Activated naive CD8-positive, alpha-beta T cell treated with anti-CD3 and anti-CD28 coated beads, Interleukin-2, amount 10 ng/mL, durations not matched to agents 7 days and 5 days (primary cell): ENCODE measurements around the gene PRKCZ. TPM values are rescaled to one million over a fixed set of nuclear protein-coding genes. Genes with fewer than 3 reads are reported as not detected.

ENCODE experiments used
- ATAC-seq: fragments of 150-1000 bp; cut with Tn5 transposase; one replicate; pipeline ENCODE4 v1.10.0; 2021; ENCODE audit warnings: low read depth, moderate library complexity
- POLR2A ChIA-PET: fragments of 350-600 bp; sonication (Branson Sonifier 250); formaldehyde crosslinking; loops from one replicate; lab custom pipeline; 2021; ENCODE audit warnings: antibody characterized with exemption; lab: Charles Lee
- DNase-seq: peaks from one replicate; pipeline ENCODE4 v3.0.0; 2021
- H3K27ac Mint-ChIP-seq: one replicate; pipeline ENCODE4 v1.8.0; 2022; ENCODE audit warnings: mild to moderate bottlenecking, mixed read lengths
- H3K27me3 Mint-ChIP-seq: one replicate; pipeline ENCODE4 v1.8.0; 2022; ENCODE audit warnings: mild to moderate bottlenecking, moderate library complexity, mixed read lengths
- H3K36me3 Mint-ChIP-seq: one replicate; pipeline ENCODE4 v1.8.0; 2021; ENCODE audit warnings: mild to moderate bottlenecking, mixed read lengths
- H3K4me1 Mint-ChIP-seq: one replicate; pipeline ENCODE4 v1.8.0; 2021; ENCODE audit warnings: mixed read lengths
- H3K4me3 Mint-ChIP-seq: one replicate; pipeline ENCODE4 v1.8.0; 2022; ENCODE audit warnings: mild to moderate bottlenecking, moderate library complexity, mixed read lengths
- H3K9me3 Mint-ChIP-seq: one replicate; pipeline ENCODE4 v1.8.0; 2021; ENCODE audit warnings: mixed read lengths
- total RNA-seq, 2 experiments: library from RNA; stranded (reverse); gene quantifications; one replicate each; pipeline ENCODE4 v1.2.3, GENCODE V29; 2021

PRKCZ gene
- total RNA-seq, 2 experiments from 2014 or later: 24.3 to 24.4 TPM

- no peak overlapping the region for H3K4me3 Mint-ChIP-seq
- no peak overlapping the region for H3K27ac Mint-ChIP-seq
- ATAC-seq: no peak
- DNase-seq: no peak
- no peaks in the 10 kb centered on the region for H3K36me3 Mint-ChIP-seq
- POLR2A ChIA-PET: no interaction called here
- no peaks in the 10 kb centered on the region for H3K27me3 Mint-ChIP-seq
- H3K4me1 Mint-ChIP-seq: peaks cover 7% of the 10 kb centered on the region
- no peaks in the 10 kb centered on the region for H3K9me3 Mint-ChIP-seq
Measured at GRCh38 chr1:2185880-2186855, 136.0 kb downstream of the PRKCZ start.

GRCh38 chr1:2186901-2187300 is 136.7 kb downstream of the PRKCZ start:
- no peak overlapping the region for H3K27ac Mint-ChIP-seq
- H3K27me3 Mint-ChIP-seq: no peaks in the 10 kb centered on the region
- POLR2A ChIA-PET: no interaction called here

GRCh38 chr1:2187619-2188018 is 137.4 kb downstream of the PRKCZ start:
- ATAC-seq: no peak
- Mint-ChIP-seq H3K4me1 (peaks cover 8% of the 10 kb centered on the region), H3K27ac (no peak overlapping the region), H3K4me3 (no peak overlapping the region), H3K9me3 (no peaks in the 10 kb centered on the region), H3K27me3 (no peaks in the 10 kb centered on the region), H3K36me3 (no peaks in the 10 kb centered on the region)
- DNase-seq: no peak
- POLR2A ChIA-PET: interaction anchor here (0.9 kb wide), 1 partner anchor 224 kb away, joined by 3 read pairs; no protein-coding TSS in a partner anchor

More at GRCh38 chr1:2186901-2187300, 136.7 kb downstream of the PRKCZ start:
- ATAC-seq (no peak), DNase-seq (no peak)
- Mint-ChIP-seq H3K4me3 (no peak overlapping the region), H3K36me3 (no peaks in the 10 kb centered on the region), H3K4me1 (peaks cover 8% of the 10 kb centered on the region), H3K9me3 (no peaks in the 10 kb centered on the region)

- Mint-ChIP-seq H3K4me3 (no peak overlapping the region), H3K36me3 (no peaks in the 10 kb centered on the region), H3K4me1 (peaks cover 8% of the 10 kb centered on the region), H3K27me3 (no peaks in the 10 kb centered on the region), H3K27ac (no peak overlapping the region), H3K9me3 (no peaks in the 10 kb centered on the region)
- no peak for DNase-seq
- no peak for ATAC-seq
- POLR2A ChIA-PET: interaction anchor here (0.7 to 1.1 kb wide), 6 partner anchors 12 to 401 kb away, joined by 3 to 4 read pairs (median 3); no protein-coding TSS in a partner anchor
Measured at GRCh38 chr1:2188336-2188735, 138.1 kb downstream of the PRKCZ start.

- Mint-ChIP-seq H3K4me3 (peak overlapping the region; percentile 83), H3K9me3 (no peaks in the 10 kb centered on the region), H3K36me3 (no peaks in the 10 kb centered on the region), H3K27ac (peak overlapping the region; percentile 93), H3K4me1 (peaks cover 8% of the 10 kb centered on the region), H3K27me3 (no peaks in the 10 kb centered on the region)
- POLR2A ChIA-PET: interaction anchor here (0.6 to 1.6 kb wide), 12 partner anchors 10 to 376 kb away, joined by 3 to 7 read pairs (median 3); partner anchors contain the start of genes MORN1 and RER1
- peak; percentile 98 for ATAC-seq
- DNase-seq: peak; percentile 91
Measured at GRCh38 chr1:2189459-2190425, 139.5 kb downstream of the PRKCZ start.

- POLR2A ChIA-PET: interaction anchor here (0.9 to 1.6 kb wide), 7 partner anchors 9 to 395 kb away, joined by 3 to 7 read pairs (median 4); partner anchors contain the start of genes MORN1 and RER1
- H3K4me1 Mint-ChIP-seq: peaks cover 8% of the 10 kb centered on the region
- no peak for DNase-seq
- H3K9me3 Mint-ChIP-seq: no peaks in the 10 kb centered on the region
- no peak for ATAC-seq
- H3K4me3 Mint-ChIP-seq: peak overlapping the region; percentile 28
- peak overlapping the region; percentile 34 for H3K27ac Mint-ChIP-seq
- no peaks in the 10 kb centered on the region for H3K36me3 Mint-ChIP-seq
- no peaks in the 10 kb centered on the region for H3K27me3 Mint-ChIP-seq
Measured at GRCh38 chr1:2190491-2190976, 140.3 kb downstream of the PRKCZ start.

GRCh38 chr1:2192031-2192995 is 142.1 kb downstream of the PRKCZ start:
- ATAC-seq (no peak), DNase-seq (no peak)
- Mint-ChIP-seq H3K4me3 (peak overlapping the region; percentile 3), H3K36me3 (no peaks in the 10 kb centered on the region), H3K4me1 (peaks cover 8% of the 10 kb centered on the region), H3K27ac (peak overlapping the region; percentile 38), H3K9me3 (no peaks in the 10 kb centered on the region), H3K27me3 (no peaks in the 10 kb centered on the region)
- POLR2A ChIA-PET: interaction anchor here (0.5 to 1.6 kb wide), 4 partner anchors 7 to 354 kb away, joined by 3 to 4 read pairs (median 4); no protein-coding TSS in a partner anchor

GRCh38 chr1:2193514-2194281 is 143.5 kb downstream of the PRKCZ start:
- POLR2A ChIA-PET: interaction anchor here (0.6 to 3.9 kb wide), 5 partner anchors 11 to 417 kb away, joined by 4 to 63 read pairs (median 13); no protein-coding TSS in a partner anchor

GRCh38 chr1:2194319-2194897 is 144.2 kb downstream of the PRKCZ start, which contains the start of gene FAAP20:
Gene FAAP20, minus strand, starts transcription at chr1:2194772. Its CDS starts 23 bp downstream, at chr1:2194749.
- Mint-ChIP-seq H3K36me3 (no peaks in the 10 kb centered on the region), H3K4me3 (peak within 1 kb of the TSS; percentile 84), H3K27me3 (no peaks in the 10 kb centered on the region), H3K27ac (peak within 1 kb of the TSS; percentile 92), H3K4me1 (peaks cover 12% of the 10 kb centered on the region), H3K9me3 (no peaks in the 10 kb centered on the region)
- ATAC-seq (peak; percentile 30), DNase-seq (no peak)
- POLR2A ChIA-PET: interaction anchor here (0.6 to 3.9 kb wide), 23 partner anchors 11 to 417 kb away, joined by 3 to 63 read pairs (median 4); partner anchors contain the start of genes MORN1, PEX10, PRXL2B and RER1

More at GRCh38 chr1:2193514-2194281, 143.5 kb downstream of the PRKCZ start:
- DNase-seq: no peak
- peak overlapping the region; percentile 76 for H3K27ac Mint-ChIP-seq
- ATAC-seq: no peak
- H3K9me3 Mint-ChIP-seq: no peaks in the 10 kb centered on the region
- no peaks in the 10 kb centered on the region for H3K36me3 Mint-ChIP-seq
- H3K4me1 Mint-ChIP-seq: peaks cover 8% of the 10 kb centered on the region
- H3K27me3 Mint-ChIP-seq: no peaks in the 10 kb centered on the region
- peak overlapping the region; percentile 77 for H3K4me3 Mint-ChIP-seq

DNA sequence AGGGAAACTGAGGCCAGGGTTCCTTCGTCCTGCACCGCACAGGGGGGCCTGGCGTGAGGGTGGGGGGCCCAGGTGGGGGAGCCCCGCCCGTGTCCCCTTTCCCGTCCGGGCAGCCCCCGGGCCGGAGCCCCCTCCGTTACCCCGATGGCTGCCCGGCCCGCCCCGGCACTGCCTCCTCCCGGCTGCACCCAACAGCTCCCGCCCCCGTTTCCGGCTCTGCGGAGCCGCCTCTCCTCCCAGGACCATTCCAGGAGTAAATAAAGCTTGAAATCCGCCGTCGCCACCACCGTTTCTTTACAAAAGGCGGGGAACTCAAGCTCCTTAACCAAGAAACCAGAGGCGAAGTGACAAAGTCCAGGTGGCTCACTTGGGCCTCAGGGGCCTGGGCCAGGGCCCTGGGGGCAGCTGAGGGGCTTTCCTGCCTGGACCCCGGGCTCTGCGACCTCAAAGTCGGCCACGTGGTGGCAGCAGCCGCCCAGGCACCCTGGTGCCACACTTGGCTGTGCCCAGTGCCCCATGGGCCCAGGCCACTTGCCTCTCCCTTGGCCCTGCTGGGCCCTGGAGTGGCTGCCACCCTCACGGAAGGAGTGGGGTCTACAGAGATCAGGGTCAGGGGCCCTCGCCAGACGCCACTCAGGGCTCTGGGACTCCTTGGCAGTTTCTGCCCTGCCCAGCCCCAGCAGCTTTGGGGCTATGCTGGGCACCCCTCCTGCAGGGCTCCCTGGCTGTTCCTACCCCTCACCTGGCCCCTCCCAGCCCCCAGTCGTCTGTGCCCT is 144.9 kb downstream of the PRKCZ start:
- H3K36me3 Mint-ChIP-seq: no peaks in the 10 kb centered on the region
- H3K27ac Mint-ChIP-seq: peak overlapping the region; percentile 92
- POLR2A ChIA-PET: interaction anchor here (0.6 to 3.9 kb wide), 21 partner anchors 10 to 392 kb away, joined by 3 to 63 read pairs (median 5); partner anchors contain the start of genes MORN1, PEX10, PRXL2B and RER1
- H3K27me3 Mint-ChIP-seq: no peaks in the 10 kb centered on the region
- peak overlapping the region; percentile 84 for H3K4me3 Mint-ChIP-seq
- H3K4me1 Mint-ChIP-seq: peaks cover 18% of the 10 kb centered on the region
- ATAC-seq: peak; percentile 75
- no peaks in the 10 kb centered on the region for H3K9me3 Mint-ChIP-seq
- peak; percentile 94 for DNase-seq
